K562 (cell line): ENCODE results near the gene NCOA1.

Experiments
- GTF2E2 ChIP-seq: fragments of 200-800 bp; sonication (Bioruptor generic); IDR thresholded peaks from 2 replicates; pipeline ENCODE4 v1.6.1; 2016; ENCODE audit warnings: missing genetic modification characterization, missing compliant biosample characterization
- JUNB ChIP-seq: fragments of 450-650 bp; formaldehyde crosslinking; conservative IDR thresholded peaks from 2 replicates; pipeline ENCODE4 v1.4.0; 2020; ENCODE audit warnings: mild to moderate bottlenecking

DNA sequence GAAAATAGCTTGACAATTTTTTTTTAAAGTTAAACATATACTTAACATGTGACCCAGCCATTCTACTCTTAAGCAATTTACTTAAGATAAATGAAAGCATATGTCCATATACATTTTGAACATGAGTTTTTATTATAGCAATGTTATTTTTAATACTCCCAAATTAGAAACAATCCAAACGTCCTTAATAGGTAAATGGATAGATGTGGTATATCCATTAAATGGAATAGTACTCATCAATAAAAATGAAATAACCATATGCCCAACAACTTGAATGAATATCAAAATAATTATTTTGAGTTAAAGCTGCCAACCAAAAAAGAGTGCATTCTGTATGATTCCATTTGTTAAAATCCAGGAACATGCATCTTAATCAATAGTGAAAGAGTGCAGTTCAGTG, 29.1 kb downstream of the NCOA1 start:
- TF ChIP-seq JUNB, result no peak
- TF ChIP-seq GTF2E2, result no peak
